GM21515 (cell line): ENCODE measurements around the gene DTYMK.

Experiments
- ATAC-seq: cut with Tn5 transposase; IDR thresholded peaks from one replicate; pipeline ENCODE4 v1.9.1; 2021; ENCODE audit not compliant: unreplicated experiment

Gene DTYMK

GRCh38 chr2:241649927-241650326, 36.7 kb downstream of the DTYMK start:
- ATAC-seq: no peak

- no peak for ATAC-seq
Observed at GRCh38 chr2:241649404-241649803, 37.2 kb downstream of the DTYMK start.

GRCh38 chr2:241648453-241648852, 38.2 kb downstream of the DTYMK start:
- ATAC-seq: no peak

- ATAC-seq: no peak
Observed at GRCh38 chr2:241645915-241646645, 40.5 kb downstream of the DTYMK start.

- no peak for ATAC-seq
Observed at GRCh38 chr2:241645056-241645914, 41.3 kb downstream of the DTYMK start.

GRCh38 chr2:241641631-241642030, 45.0 kb downstream of the DTYMK start:
- ATAC-seq: no peak

GRCh38 chr2:241640165-241640795, 46.3 kb downstream of the DTYMK start:
- ATAC-seq: no peak

- ATAC-seq: no peak
Observed at GRCh38 chr2:241639385-241639784, 47.2 kb downstream of the DTYMK start.

- ATAC-seq: no peak
Observed at GRCh38 chr2:241638940-241639339, 47.7 kb downstream of the DTYMK start.

- ATAC-seq: peak; percentile 31
Observed at GRCh38 chr2:241637795-241638660, 48.6 kb downstream of the DTYMK start.

GRCh38 chr2:241637018-241637794, 49.4 kb downstream of the DTYMK start, which contains the start of the genes ATG4B and THAP4:
ATG4B (plus strand) TSS chr2:241637693; CDS start chr2:241637715, 22 bp downstream.
THAP4 (minus strand) TSS chr2:241637158; CDS start chr2:241637017, 141 bp downstream.
- peak; percentile 52 for ATAC-seq

- ATAC-seq: peak; percentile 32
Observed at GRCh38 chr2:241636182-241637017, 50.2 kb downstream of the DTYMK start.

- no peak for ATAC-seq
Observed at GRCh38 chr2:241635756-241636155, 50.9 kb downstream of the DTYMK start.

- ATAC-seq: no peak
Observed at GRCh38 chr2:241633561-241633960, 53.1 kb downstream of the DTYMK start.

- ATAC-seq: no peak
Observed at GRCh38 chr2:241632478-241633325, 53.9 kb downstream of the DTYMK start.

- ATAC-seq: no peak
Observed at GRCh38 chr2:241629762-241630435, 56.7 kb downstream of the DTYMK start.

GRCh38 chr2:241627675-241628074, 58.9 kb downstream of the DTYMK start:
- ATAC-seq: no peak
